Smooth muscle cell (in vitro differentiated cells): ENCODE data around the gene NUDT13. TPM values are rescaled to one million over a fixed set of nuclear protein-coding genes. Genes with fewer than 3 reads are reported as not detected.

Source experiments
- DNase-seq: peaks from one replicate; lab custom pipeline; 2025; ENCODE audit not compliant: unreplicated experiment; lab: John Stamatoyannopoulos, UW
- H2AFZ ChIP-seq: fragments of 200-600 bp; sonication (generic); 2 replicates; pipeline ENCODE4 v1.6.0; 2016; ENCODE audit warnings: antibody characterized with exemption, low read depth, mild to moderate bottlenecking
- H3F3A ChIP-seq: fragments of 200-600 bp; sonication (generic); 2 replicates; pipeline ENCODE4 v1.6.0; 2017; ENCODE audit warnings: antibody characterized with exemption, low read depth
- H3K27ac ChIP-seq: fragments of 200-600 bp; sonication (generic); 2 replicates; pipeline ENCODE4 v1.5.1; 2016; ENCODE audit warnings: low read depth, mild to moderate bottlenecking
- H3K27me3 ChIP-seq: fragments of 200-600 bp; sonication (generic); 2 replicates; pipeline ENCODE4 v1.6.1; 2016; ENCODE audit warnings: low read depth, mild to moderate bottlenecking
- H3K36me3 ChIP-seq: fragments of 200-600 bp; sonication (generic); 2 replicates; pipeline ENCODE4 v1.5.1; 2016; ENCODE audit warnings: low read depth
- H3K4me1 ChIP-seq: fragments of 200-600 bp; sonication (generic); 2 replicates; pipeline ENCODE4 v1.5.1; 2016; ENCODE audit warnings: low read depth
- H3K4me2 ChIP-seq: fragments of 200-600 bp; sonication (generic); 2 replicates; pipeline ENCODE4 v1.6.0; 2016; ENCODE audit warnings: mild to moderate bottlenecking
- H3K4me3 ChIP-seq: fragments of 200-600 bp; sonication (generic); 2 replicates; pipeline ENCODE4 v1.5.1; 2016; ENCODE audit warnings: mild to moderate bottlenecking
- H3K79me2 ChIP-seq: fragments of 200-600 bp; sonication (generic); 2 replicates; pipeline ENCODE4 v1.6.0; 2016; ENCODE audit warnings: low read depth, mild to moderate bottlenecking
- H3K9ac ChIP-seq: fragments of 200-600 bp; sonication (generic); 2 replicates; pipeline ENCODE4 v1.6.0; 2016; ENCODE audit warnings: low read depth
- H3K9me3 ChIP-seq: fragments of 200-600 bp; sonication (generic); replicated peaks from 2 replicates; pipeline ENCODE4 v1.5.1; 2016; ENCODE audit warnings: low read depth
- H4K20me1 ChIP-seq: fragments of 200-600 bp; sonication (generic); 2 replicates; pipeline ENCODE4 v1.6.0; 2016; ENCODE audit warnings: low read depth
- CTCF ChIP-seq: fragments of 200-600 bp; sonication (generic); IDR thresholded peaks from 2 replicates; pipeline ENCODE4 v1.5.1; 2017; ENCODE audit warnings: borderline replicate concordance, mild to moderate bottlenecking, antibody characterized with exemption; ENCODE audit not compliant: insufficient read depth, poor library complexity, severe bottlenecking
- WGBS: methylation state at CpG from one replicate; pipeline ENCODE4 v1.1.7; 2016; ENCODE audit warnings: low lambda C conversion rate; 5-methylcytosine and 5-hydroxymethylcytosine counted together
- polyA plus RNA-seq: library from polyadenylated mRNA; unstranded; fragments of >200 nt; fragmentation: Nextera tagmentation; extraction: Ambion mirVana; gene quantifications from 2 replicates; pipeline ENCODE4 v1.2.1, GENCODE V29; 2016
- total RNA-seq: library from RNA; depleted of rRNA; stranded (reverse); fragments of >200 nt; gene quantifications from 2 replicates; pipeline ENCODE4 v1.2.3, GENCODE V29; 2014

The NUDT13 gene
- total and polyA plus RNA-seq, 2 experiments from 2014 or later = 0.36 to 1.7 TPM

- H3K4me3 ChIP-seq = peak overlapping the region; percentile 77
- H3K27ac ChIP-seq = peak overlapping the region; percentile 97
- H3K4me1 ChIP-seq = peaks cover 18% of the 10 kb centered on the region
- no peaks in the 10 kb centered on the region for H3K9me3 ChIP-seq
- TF ChIP-seq CTCF = no peak
- H4K20me1 ChIP-seq = peaks cover 53% of the 10 kb centered on the region
- peak overlapping the region; percentile 90 for H3K4me2 ChIP-seq
- no peaks in the 10 kb centered on the region for H3K27me3 ChIP-seq
- H3F3A ChIP-seq = peaks cover 10% of the 10 kb centered on the region
- DNase-seq = no peak
- H2AFZ ChIP-seq = no peak overlapping the region
- H3K79me2 ChIP-seq = peaks cover 65% of the 10 kb centered on the region
- H3K36me3 ChIP-seq = no peaks in the 10 kb centered on the region
- peak overlapping the region; percentile 93 for H3K9ac ChIP-seq
- 10% methylated on average over 5 of the region's 5 CpGs for WGBS
These were observed 15.2 kb upstream of the NUDT13 start for GRCh38 chr10:73094986-73095480.

- Histone ChIP-seq H3K9ac (peak overlapping the region; percentile 93), H3K79me2 (peaks cover 60% of the 10 kb centered on the region), H3K4me3 (peak overlapping the region; percentile 77), H3K4me2 (peak overlapping the region; percentile 90), H2AFZ (peak overlapping the region; percentile 35), H4K20me1 (peaks cover 48% of the 10 kb centered on the region), H3K36me3 (no peaks in the 10 kb centered on the region), H3K4me1 (peaks cover 18% of the 10 kb centered on the region), H3K9me3 (no peaks in the 10 kb centered on the region), H3K27ac (peak overlapping the region; percentile 97), H3F3A (peaks cover 10% of the 10 kb centered on the region), H3K27me3 (no peaks in the 10 kb centered on the region)
- TF ChIP-seq CTCF = no peak
- 2% methylated on average over 14 of the region's 14 CpGs for WGBS
- DNase-seq = no peak
These were observed 14.7 kb upstream of the NUDT13 start for GRCh38 chr10:73095481-73096021.

GRCh38 chr10:73096041-73096448 lies 14.2 kb upstream of the NUDT13 start:
- no peak for TF ChIP-seq CTCF
- WGBS = under 1% methylated on average over 29 of the region's 29 CpGs
- DNase-seq = peak; percentile 44
- H3F3A ChIP-seq = peaks cover 10% of the 10 kb centered on the region
- H3K4me3 ChIP-seq = peak overlapping the region; percentile 77
- H3K27ac ChIP-seq = peak overlapping the region; percentile 97
- peak overlapping the region; percentile 93 for H3K9ac ChIP-seq
- peaks cover 43% of the 10 kb centered on the region for H4K20me1 ChIP-seq
- no peaks in the 10 kb centered on the region for H3K9me3 ChIP-seq
- peak overlapping the region; percentile 90 for H3K4me2 ChIP-seq
- H3K36me3 ChIP-seq = no peaks in the 10 kb centered on the region
- no peaks in the 10 kb centered on the region for H3K27me3 ChIP-seq
- H3K4me1 ChIP-seq = peaks cover 18% of the 10 kb centered on the region
- H3K79me2 ChIP-seq = peaks cover 55% of the 10 kb centered on the region
- H2AFZ ChIP-seq = peak overlapping the region; percentile 35
